ENCODE data around the gene PIR.

Gene PIR

GRCh38 chrX:15343075-15343476 is 150.1 kb downstream of the PIR start:
- DNase-seq: no peak

GRCh38 chrX:15340867-15341266 is 152.3 kb downstream of the PIR start:
- DNase-seq: no peak

GRCh38 chrX:15336023-15336413 is 157.1 kb downstream of the PIR start:
- peak in 1 of 2 experiments; percentile 22 for DNase-seq

- peak; percentile 70 to 86 for DNase-seq
Observed at GRCh38 chrX:15335135-15336022, 157.8 kb downstream of the PIR start, which contains the start of gene PIGA. Gene PIGA, minus strand, starts transcription at chrX:15335523. Its CDS starts 3,593 bp downstream, at chrX:15331930.
